Stimulated activated CD8-positive, alpha-beta memory T cell treated with anti-CD3 and anti-CD28 coated beads, Interleukin-15, amount 100 ng/mL, for 1 hour (primary cell): ENCODE measurements around the gene RRM2.

Experiments
- DNase-seq: peaks from one replicate; pipeline ENCODE4 v3.0.0-alpha.2; 2020; ENCODE audit warnings: low read depth

Gene RRM2

GRCh38 chr2:10172033-10172871, 49.7 kb downstream of the RRM2 start:
- no peak for DNase-seq

GRCh38 chr2:10173258-10174005, 50.9 kb downstream of the RRM2 start:
- DNase-seq = no peak

GRCh38 chr2:10174173-10174572, 51.6 kb downstream of the RRM2 start:
- no peak for DNase-seq

GRCh38 chr2:10175441-10175840, 52.9 kb downstream of the RRM2 start:
- no peak for DNase-seq

- DNase-seq = no peak
Measured at GRCh38 chr2:10178751-10179150, 56.2 kb downstream of the RRM2 start.

GRCh38 chr2:10179422-10179821, 56.9 kb downstream of the RRM2 start:
- DNase-seq = no peak

- no peak for DNase-seq
Measured at GRCh38 chr2:10180229-10180628, 57.7 kb downstream of the RRM2 start.
